Testis (tissue), 3 donors: ENCODE data around the gene LRRC36. TPM values are rescaled to one million over a fixed set of nuclear protein-coding genes. Genes with fewer than 3 reads are reported as not detected.

Experiments
- DNase-seq: peaks from one replicate; pipeline ENCODE4 v3.0.0-alpha.2; 2019
- H3K27ac ChIP-seq, 2 donors: fragments of 200-600 bp; sonication (generic); one replicate each; pipeline ENCODE4 v1.5.1; 2019
- H3K27me3 ChIP-seq: fragments of 200-600 bp; sonication (generic); one replicate; pipeline ENCODE4 v1.5.1; 2019
- H3K36me3 ChIP-seq: fragments of 200-600 bp; sonication (generic); one replicate; pipeline ENCODE4 v1.5.1; 2017; ENCODE audit warnings: low read depth; ENCODE audit errors: missing control alignments
- H3K4me1 ChIP-seq: fragments of 200-600 bp; sonication (generic); one replicate; pipeline ENCODE4 v1.5.1; 2019
- H3K4me3 ChIP-seq, 2 donors: fragments of 200-600 bp; sonication (generic); one replicate each; pipeline ENCODE4 v1.5.1; 2017 to 2019
- H3K9me3 ChIP-seq: fragments of 200-600 bp; sonication (generic); one replicate; pipeline ENCODE4 v1.5.1; 2017
- POLR2A ChIP-seq: fragments of 450-650 bp; IDR thresholded peaks from one replicate; pipeline ENCODE4 v1.6.1; 2017; ENCODE audit warnings: antibody characterized with exemption, mild to moderate bottlenecking, moderate library complexity
- WGBS, 2 donors: methylation state at CpG; one replicate each; pipeline ENCODE4 v1.1.5; 2018; 5-methylcytosine and 5-hydroxymethylcytosine counted together
- intact Hi-C: fragments of 100-400 bp; cut with DNase I; formaldehyde crosslinking; loops from one replicate; pipeline ENCODE4 v1.15.1; 2023; ENCODE audit warnings: low total_unique reads
- polyA plus RNA-seq: library from polyadenylated mRNA; stranded (reverse); fragments of 350-450 nt; fragmentation: Illumina TruSeq; extraction: RNeasy Lipid Tissue Mini Kit (QIAGEN cat#74804); gene quantifications from one replicate; pipeline ENCODE4 v1.2.3, GENCODE V29; 2014; ENCODE audit warnings: low read depth, low replicate concordance; ENCODE audit not compliant: insufficient read depth
- total RNA-seq, 2 donors: library from RNA; depleted of rRNA; stranded (reverse); fragments of >200 nt; gene quantifications; one replicate each; pipeline ENCODE4 v1.2.3, GENCODE V29; 2016
- TF ChIP-seq, protein P1 (sequence below), 3 experiments: fragments of 450-650 bp in 2 of 3; fragments of 200-600 bp in 1 of 3; sonication (generic) in 1 of 3; IDR thresholded peaks; one replicate each; pipeline ENCODE4 v1.5.1; 2016 to 2019; ENCODE audit warnings: antibody characterized with exemption in 3 of 3, mild to moderate bottlenecking in 2 of 3, moderate library complexity in 1 of 3

LRRC36 gene
- total and polyA plus RNA-seq, 3 donors from 2014 or later: 28.3 to 94.5 (median 40.9) TPM

DNA sequence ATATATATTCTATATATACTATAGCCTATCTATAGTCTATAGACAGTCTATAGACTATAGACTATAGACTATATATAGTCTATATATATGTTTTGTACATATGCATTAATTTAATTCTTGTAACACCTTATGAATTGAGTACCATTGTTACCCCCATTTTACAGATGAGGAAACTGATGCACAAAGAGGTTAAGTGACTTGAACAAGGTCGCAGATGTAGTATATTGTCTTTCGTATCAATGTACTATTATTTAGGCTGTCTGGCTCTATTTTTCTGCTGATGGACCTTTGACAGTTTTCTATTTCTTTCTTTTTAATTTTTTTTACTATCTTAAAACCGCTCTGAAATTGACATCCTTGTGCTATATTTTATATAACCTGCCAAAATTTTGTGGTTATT, 14.6 kb downstream of the LRRC36 start:
- TF ChIP-seq POLR2A: no peak
- TF ChIP-seq, protein P1, sequence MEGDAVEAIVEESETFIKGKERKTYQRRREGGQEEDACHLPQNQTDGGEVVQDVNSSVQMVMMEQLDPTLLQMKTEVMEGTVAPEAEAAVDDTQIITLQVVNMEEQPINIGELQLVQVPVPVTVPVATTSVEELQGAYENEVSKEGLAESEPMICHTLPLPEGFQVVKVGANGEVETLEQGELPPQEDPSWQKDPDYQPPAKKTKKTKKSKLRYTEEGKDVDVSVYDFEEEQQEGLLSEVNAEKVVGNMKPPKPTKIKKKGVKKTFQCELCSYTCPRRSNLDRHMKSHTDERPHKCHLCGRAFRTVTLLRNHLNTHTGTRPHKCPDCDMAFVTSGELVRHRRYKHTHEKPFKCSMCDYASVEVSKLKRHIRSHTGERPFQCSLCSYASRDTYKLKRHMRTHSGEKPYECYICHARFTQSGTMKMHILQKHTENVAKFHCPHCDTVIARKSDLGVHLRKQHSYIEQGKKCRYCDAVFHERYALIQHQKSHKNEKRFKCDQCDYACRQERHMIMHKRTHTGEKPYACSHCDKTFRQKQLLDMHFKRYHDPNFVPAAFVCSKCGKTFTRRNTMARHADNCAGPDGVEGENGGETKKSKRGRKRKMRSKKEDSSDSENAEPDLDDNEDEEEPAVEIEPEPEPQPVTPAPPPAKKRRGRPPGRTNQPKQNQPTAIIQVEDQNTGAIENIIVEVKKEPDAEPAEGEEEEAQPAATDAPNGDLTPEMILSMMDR (IDR thresholded peaks at IDR 0.05): no peak
- H3K27me3 ChIP-seq: no peaks in the 10 kb centered on the region
- no peak overlapping the region for H3K27ac ChIP-seq
- H3K4me3 ChIP-seq: no peak overlapping the region
- DNase-seq: no peak
- H3K9me3 ChIP-seq: no peaks in the 10 kb centered on the region
- H3K36me3 ChIP-seq: no peaks in the 10 kb centered on the region
- WGBS, 2 donors: 91 to 92% methylated on average over 3 of the region's 3 CpGs
- no peaks in the 10 kb centered on the region for H3K4me1 ChIP-seq
- intact Hi-C loops: no loop called here

DNA sequence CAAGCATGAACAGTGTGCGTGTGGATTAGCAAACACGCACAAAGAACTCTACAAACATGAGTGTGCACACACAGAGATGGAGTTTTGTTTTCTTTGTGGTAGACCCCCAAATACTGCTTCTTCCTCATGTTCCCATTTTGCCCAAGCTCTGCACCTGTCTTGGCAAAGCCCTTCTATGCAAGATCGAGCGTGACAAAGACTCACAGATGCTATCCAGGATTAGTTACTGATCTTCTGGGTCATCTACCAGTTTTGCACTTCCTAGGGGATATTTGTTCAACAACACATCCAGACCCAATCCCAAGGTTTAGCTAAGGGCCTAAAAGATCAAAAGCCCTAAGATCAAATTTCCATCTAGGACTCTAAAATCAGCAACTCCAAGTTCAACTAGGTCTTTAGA, 16.0 kb downstream of the LRRC36 start:
- Histone ChIP-seq H3K36me3 (no peaks in the 10 kb centered on the region), H3K27me3 (no peaks in the 10 kb centered on the region), H3K27ac (no peak overlapping the region), H3K4me1 (no peaks in the 10 kb centered on the region), H3K4me3 (no peak overlapping the region), H3K9me3 (no peaks in the 10 kb centered on the region)
- WGBS, 2 donors: 95 to 96% methylated on average over 4 of the region's 4 CpGs
- intact Hi-C loops: no loop called here
- TF ChIP-seq, protein P1 (IDR thresholded peaks at IDR 0.05): no peak
- TF ChIP-seq POLR2A: no peak
- no peak for DNase-seq

DNA sequence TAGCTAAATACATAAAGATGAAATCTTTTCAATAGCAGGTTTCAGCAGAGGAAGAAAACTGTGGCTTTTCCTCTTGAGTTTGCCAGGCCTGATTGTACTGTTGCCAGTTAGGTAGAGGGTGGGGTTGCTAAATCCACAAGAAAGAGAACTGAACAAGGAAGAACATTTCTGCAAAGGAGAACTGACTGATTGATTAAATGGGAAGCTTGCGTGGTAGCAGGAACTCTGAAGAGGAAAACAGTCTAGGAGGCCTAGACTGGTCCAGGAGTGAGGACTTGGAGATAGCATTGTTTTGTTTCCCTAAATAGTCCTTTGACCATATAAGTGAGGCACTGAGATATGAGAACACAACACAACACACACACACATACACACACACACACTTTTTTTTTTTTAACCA, 18.8 kb downstream of the LRRC36 start:
- WGBS, 2 donors: 65 to 79% methylated on average over 1 of the region's 1 CpG
- no peaks in the 10 kb centered on the region for H3K9me3 ChIP-seq
- H3K4me1 ChIP-seq: no peaks in the 10 kb centered on the region
- no peaks in the 10 kb centered on the region for H3K27me3 ChIP-seq
- no peak overlapping the region for H3K4me3 ChIP-seq
- intact Hi-C loops: no loop called here
- no peak for TF ChIP-seq POLR2A
- TF ChIP-seq, protein P1 (IDR thresholded peaks at IDR 0.05): no peak
- H3K27ac ChIP-seq: no peak overlapping the region
- H3K36me3 ChIP-seq: no peaks in the 10 kb centered on the region
- DNase-seq: no peak

DNA sequence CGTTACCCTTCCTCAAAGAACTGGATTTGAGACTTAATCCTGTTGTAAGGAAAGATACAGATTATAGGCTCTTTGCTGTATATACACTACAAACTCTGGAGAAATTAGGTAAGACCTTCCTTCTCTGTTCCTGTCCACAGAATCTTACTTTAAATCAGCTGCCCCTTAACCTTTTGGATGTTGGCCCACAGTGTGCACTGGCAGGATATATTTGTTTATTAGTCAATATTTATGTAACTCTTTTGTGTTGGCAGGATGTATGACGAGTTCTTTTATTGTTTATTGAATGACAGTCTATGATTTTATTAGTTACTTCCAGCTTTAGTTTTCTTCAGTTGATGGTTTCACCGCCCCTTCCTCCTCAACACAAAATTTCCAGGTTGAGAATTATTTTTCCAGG, 19.7 kb downstream of the LRRC36 start:
- Histone ChIP-seq H3K27ac (no peak overlapping the region), H3K4me1 (no peaks in the 10 kb centered on the region), H3K4me3 (no peak overlapping the region), H3K9me3 (no peaks in the 10 kb centered on the region), H3K27me3 (no peaks in the 10 kb centered on the region), H3K36me3 (no peaks in the 10 kb centered on the region)
- WGBS, 2 donors: 93% methylated on average over 3 of the region's 3 CpGs
- TF ChIP-seq, protein P1 (IDR thresholded peaks at IDR 0.05): no peak
- no peak for TF ChIP-seq POLR2A
- intact Hi-C loops: no loop called here
- no peak for DNase-seq

DNA sequence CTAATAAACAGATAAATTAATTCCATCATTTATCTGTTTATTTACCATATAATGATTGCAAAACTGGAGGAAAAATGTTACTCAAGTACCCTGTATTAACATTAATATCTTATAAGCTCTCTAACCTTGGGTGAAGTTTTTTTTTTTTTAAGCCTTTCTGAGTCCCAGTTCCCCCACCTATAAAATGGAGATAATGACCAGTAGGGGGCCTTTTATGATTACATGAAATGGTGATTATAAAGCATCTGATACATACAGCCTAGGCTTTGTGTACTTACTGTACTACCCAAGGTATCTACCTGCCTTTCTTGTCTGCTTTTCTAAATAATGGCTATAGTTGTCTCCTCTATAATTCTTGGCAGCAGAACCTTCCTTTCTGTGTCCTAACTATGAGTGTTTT, 22.6 kb downstream of the LRRC36 start:
- Histone ChIP-seq H3K27me3 (no peaks in the 10 kb centered on the region), H3K9me3 (no peaks in the 10 kb centered on the region), H3K4me3 (no peak overlapping the region), H3K4me1 (no peaks in the 10 kb centered on the region), H3K36me3 (no peaks in the 10 kb centered on the region), H3K27ac (no peak overlapping the region)
- DNase-seq: no peak
- TF ChIP-seq, protein P1 (IDR thresholded peaks at IDR 0.05): peak in 1 of 3 experiments; percentile 47
- TF ChIP-seq POLR2A: no peak
- intact Hi-C loops: no loop called here
